ENCODE results near the gene AK4.

AK4 gene

GRCh38 chr1:65278376-65279069 is 130.5 kb downstream of the AK4 start:
- DNase-seq (ENCODE audit: low spot score): no peak

- DNase-seq (ENCODE audit: low spot score): no peak
These were observed 131.2 kb downstream of the AK4 start for GRCh38 chr1:65279070-65279779.

Measured in left forelimb (tissue), 1 donor.